Measurements from ENCODE around the gene CATSPER3.

Gene CATSPER3

GRCh38 chr5:134967607-134968006, at the start of gene CATSPER3:
Gene CATSPER3, plus strand, starts transcription at chr5:134967907. Its CDS starts 85 bp downstream, at chr5:134967992.
- DNase-seq = no peak

DNA sequence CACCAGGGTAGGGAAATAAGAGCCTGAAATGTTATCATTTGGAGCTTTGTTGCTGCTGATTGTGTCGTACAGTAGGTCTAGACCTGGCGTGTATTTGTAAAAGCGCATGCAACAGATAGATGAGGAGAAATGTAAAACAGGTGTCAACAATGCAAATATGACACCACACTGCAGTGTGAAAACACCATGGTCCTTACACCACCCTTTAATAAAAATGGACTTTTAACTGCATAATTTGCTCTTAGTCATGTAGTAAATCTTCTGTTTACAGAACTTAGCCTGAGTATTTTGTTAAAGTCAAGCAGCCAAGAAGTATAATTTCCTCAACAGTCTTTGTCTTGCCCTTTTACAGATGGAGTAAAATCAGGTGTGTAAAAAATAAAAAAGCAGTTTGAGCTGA, 48.8 kb upstream of the CATSPER3 start:
- DNase-seq = no peak

DNA sequence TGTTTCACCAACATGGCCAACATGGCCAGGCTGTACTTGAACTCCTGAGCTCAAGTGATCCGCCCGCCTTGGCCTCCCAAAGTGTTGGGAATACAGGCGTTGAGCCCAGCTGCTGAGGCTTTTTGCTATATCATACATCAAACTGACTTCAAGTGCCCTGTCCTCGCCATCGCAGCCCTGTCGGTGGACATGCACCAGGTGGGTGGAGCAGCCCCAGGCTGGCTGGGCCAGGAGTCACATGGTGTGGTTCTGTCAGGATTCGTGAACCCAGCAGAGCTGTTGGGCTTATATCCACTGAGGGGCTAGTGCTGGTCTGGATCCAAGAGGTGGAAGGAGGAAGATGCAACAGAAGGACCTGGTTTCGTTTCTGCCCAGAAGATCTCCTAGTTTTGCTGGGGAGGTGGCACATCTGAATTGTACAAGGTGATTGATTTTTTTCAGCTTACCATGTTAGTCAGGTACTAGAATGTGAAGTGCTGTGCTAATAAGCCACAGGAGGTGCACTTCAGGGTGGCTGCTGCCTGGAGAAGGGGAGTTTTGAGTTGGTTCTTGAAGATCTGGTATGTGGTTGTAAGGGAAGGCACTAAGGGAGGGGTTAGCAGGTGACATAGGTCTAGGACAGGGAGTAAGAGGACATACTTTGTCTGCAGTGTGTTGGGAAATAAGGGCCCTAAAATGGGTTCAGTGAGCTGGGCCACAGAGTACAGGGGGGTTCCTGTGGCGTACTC, 46.7 kb upstream of the CATSPER3 start:
- DNase-seq = no peak

- no peak for DNase-seq
Measured at GRCh38 chr5:134932508-134932907, 35.2 kb upstream of the CATSPER3 start.

- no peak for DNase-seq
Measured at GRCh38 chr5:134934202-134934601, 33.5 kb upstream of the CATSPER3 start.

GRCh38 chr5:134935711-134936602, 31.8 kb upstream of the CATSPER3 start:
- DNase-seq = no peak

DNA sequence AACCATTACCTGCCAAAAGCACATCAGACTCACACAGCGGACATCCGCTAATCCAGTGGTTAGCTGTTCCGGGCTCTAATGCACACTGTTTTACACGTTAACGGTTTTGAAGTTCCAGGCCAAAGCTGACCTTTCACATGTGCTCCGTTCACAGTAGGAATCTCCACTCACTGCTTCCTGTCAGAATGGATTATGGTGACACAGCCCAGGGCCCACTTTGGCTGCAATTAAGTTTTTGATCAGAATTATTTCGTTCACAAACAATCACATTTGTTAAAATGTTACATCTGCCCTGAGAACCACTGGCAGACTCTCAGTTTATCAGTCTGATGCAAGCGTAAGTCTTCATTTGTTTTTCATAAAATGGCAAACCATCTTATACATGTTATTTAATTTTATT, 30.2 kb upstream of the CATSPER3 start:
- no peak for DNase-seq

DNA sequence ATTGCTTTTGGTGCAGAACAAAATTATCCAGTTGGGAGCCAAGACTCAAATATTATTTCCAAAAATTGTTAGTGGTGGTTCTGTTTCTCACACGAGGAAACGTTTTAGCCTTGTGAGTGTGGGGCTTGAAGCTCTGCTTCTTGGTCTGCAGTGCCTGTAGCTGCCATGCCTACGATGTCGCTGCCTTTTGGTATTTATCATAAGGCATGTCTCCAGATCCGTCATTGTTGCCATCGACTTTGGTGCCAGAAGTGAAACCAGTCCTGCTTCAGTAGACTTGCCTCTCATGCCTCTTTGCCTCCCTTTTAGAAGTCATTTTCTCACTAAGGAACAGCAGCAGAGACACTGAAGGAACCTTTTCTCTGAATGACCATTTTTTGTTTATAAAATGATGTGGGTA, 29.7 kb upstream of the CATSPER3 start:
- no peak for DNase-seq

DNA sequence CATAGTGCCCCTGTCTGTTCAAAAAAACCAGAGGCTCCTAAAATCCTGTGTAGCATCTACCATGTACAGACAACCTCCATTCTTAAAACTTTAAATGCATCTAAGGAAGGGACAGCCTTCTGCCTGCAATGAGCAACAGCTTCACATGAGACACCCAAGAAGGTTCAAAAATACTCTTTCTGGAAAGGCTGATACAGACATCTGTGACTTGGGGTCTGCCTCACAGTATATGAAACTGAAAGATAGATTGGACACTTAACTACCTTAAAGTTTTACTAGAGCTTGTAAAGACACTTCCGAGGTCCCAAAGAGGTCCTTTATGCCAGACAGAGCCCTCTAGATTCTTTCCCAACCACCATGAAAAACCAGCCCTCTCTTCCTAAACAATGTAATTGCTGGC, 28.2 kb upstream of the CATSPER3 start:
- DNase-seq = no peak

- DNase-seq = no peak
Measured at GRCh38 chr5:134943547-134943946, 24.2 kb upstream of the CATSPER3 start.

GRCh38 chr5:134944630-134945029, 23.1 kb upstream of the CATSPER3 start:
- DNase-seq = no peak

- no peak for DNase-seq
Measured at GRCh38 chr5:134945041-134945440, 22.7 kb upstream of the CATSPER3 start.

- no peak for DNase-seq
Measured at GRCh38 chr5:134948911-134949310, 18.8 kb upstream of the CATSPER3 start.

DNA sequence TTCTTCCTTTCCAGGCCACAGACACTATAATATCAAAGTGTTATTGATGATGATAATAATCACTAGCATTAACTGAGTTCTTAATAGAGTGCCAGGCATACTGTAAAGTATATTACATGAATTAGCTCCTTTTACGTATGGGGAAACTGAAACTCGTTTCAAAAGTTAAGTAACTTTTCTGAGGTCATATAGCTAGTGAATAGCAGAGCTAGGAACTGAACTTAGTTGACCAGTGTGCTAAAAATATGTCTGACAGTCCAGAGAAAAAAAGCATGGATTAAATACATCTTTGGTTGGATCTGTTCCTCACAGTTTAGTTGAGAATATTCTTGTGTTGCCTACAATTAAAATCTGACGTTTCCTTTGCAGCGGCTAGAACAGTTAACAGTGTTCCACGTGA, 18.4 kb upstream of the CATSPER3 start:
- DNase-seq = no peak

- DNase-seq = no peak
Measured at GRCh38 chr5:134957920-134958608, 9.6 kb upstream of the CATSPER3 start.

- no peak for DNase-seq
Measured at GRCh38 chr5:134958755-134959154, 9.0 kb upstream of the CATSPER3 start.

- no peak for DNase-seq
Measured at GRCh38 chr5:134963098-134963497, 4.6 kb upstream of the CATSPER3 start.

GRCh38 chr5:134964359-134965270, 3.1 kb upstream of the CATSPER3 start:
- no peak for DNase-seq

DNA sequence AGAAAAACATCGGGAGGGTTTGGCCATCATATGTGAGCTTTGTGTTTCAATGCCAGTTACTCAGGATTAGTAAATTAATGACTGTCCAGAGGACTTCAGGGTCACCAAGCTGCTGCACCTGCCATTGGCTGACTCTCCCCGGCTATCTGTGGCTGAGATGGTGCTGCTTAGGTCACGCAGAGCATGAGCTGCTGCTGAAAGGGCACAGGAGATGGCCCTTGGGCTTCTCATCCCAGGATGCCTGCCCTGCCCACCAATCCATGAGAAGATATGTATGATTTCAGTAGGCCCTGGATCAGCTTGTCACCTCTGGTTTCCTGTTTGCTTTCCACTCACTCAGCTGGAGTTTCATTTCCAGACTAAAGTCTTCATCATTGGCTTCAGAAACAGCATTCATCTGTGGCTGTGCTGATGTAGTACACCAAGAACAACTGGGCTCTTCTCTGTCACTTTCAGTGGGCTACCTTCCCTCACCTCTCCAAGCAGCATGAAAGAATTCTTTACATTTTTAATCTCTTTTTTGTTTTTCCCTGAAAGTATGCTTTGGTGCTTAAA, 2.4 kb upstream of the CATSPER3 start:
- no peak for DNase-seq

- no peak for DNase-seq
Measured at GRCh38 chr5:134968055-134968454, 348 bp downstream of the CATSPER3 start.

GRCh38 chr5:134969166-134969565, 1.5 kb downstream of the CATSPER3 start:
- DNase-seq = no peak

DNA sequence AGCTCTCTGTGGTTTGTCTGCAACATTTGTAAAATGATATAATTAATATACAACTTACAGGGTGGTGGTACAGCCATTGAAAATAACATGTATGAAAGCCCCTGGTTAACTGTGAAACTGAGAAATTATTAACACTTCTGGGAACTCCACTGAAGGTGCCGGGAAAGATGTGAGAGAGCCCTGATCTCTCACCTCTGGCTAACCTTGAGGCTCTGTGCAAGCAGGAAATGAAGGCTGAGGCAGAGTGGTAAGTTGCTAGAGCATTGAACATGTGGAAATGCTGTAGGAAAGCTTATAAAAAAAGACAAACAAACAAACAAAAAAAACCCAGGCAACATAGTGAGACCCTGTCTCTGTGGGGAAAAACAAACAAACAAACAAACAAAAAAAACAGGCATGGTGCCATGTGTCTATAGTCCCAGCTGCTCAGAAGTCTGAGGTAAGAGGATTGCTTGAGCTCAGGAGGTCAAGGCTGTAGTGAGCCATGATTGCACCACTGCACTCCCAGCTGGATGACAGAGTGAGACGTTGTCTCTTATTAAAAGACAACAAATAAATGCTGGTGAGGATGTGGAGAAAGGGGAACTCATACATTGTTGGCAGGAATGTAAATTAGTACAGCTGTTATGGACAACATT, 7.5 kb downstream of the CATSPER3 start:
- no peak for DNase-seq
